Measurements from ENCODE around the gene POFUT2.

DNA sequence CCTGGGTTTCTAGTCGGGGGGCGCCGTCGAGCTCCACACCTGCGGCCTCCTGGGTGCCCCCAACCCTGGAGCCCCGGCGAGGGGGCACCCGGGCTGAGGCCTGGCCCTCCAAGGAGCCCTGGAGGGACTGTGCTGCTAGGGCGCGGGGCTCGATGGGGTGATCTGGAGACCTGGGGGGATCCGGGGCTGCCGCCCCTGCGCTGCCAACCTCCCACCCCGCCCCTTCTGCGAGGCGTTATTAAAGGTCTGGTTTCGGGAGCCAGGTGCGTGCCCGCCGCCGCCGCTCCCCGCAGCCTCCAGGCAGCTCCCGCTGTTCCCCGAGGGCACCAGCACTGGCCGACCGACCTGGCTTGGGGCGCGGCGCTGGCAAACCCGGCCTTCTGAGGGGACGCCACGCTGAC lies 746 bp upstream of the POFUT2 start:
- no peak for TF ChIP-seq YY1 (IDR thresholded peaks at IDR 0.05; ENCODE audit: low read depth)
- TF ChIP-seq CEBPB (IDR thresholded peaks at IDR 0.05) = no peak

All from Ishikawa (cell line).